OCI-LY1 (cell line): ENCODE data around the gene LCMT1.

Experiments
- EZH2 ChIP-seq: fragments of 200-600 bp; sonication (generic), shearing (Covaris generic); IDR thresholded peaks from 2 replicates; pipeline ENCODE4 v1.8.0; 2017; ENCODE audit warnings: borderline replicate concordance, mixed run types, mild to moderate bottlenecking, antibody characterized with exemption, low read length, moderate library complexity, mixed read lengths
- TF ChIP-seq, protein P1 (sequence below): fragments of 200-600 bp; sonication (generic), shearing (Covaris generic); IDR thresholded peaks from 2 replicates; pipeline ENCODE4 v1.5.1; 2017; ENCODE audit warnings: mild to moderate bottlenecking, antibody characterized with exemption, low read length, moderate library complexity, mixed read lengths

- no peak for TF ChIP-seq EZH2
- TF ChIP-seq, protein P1, sequence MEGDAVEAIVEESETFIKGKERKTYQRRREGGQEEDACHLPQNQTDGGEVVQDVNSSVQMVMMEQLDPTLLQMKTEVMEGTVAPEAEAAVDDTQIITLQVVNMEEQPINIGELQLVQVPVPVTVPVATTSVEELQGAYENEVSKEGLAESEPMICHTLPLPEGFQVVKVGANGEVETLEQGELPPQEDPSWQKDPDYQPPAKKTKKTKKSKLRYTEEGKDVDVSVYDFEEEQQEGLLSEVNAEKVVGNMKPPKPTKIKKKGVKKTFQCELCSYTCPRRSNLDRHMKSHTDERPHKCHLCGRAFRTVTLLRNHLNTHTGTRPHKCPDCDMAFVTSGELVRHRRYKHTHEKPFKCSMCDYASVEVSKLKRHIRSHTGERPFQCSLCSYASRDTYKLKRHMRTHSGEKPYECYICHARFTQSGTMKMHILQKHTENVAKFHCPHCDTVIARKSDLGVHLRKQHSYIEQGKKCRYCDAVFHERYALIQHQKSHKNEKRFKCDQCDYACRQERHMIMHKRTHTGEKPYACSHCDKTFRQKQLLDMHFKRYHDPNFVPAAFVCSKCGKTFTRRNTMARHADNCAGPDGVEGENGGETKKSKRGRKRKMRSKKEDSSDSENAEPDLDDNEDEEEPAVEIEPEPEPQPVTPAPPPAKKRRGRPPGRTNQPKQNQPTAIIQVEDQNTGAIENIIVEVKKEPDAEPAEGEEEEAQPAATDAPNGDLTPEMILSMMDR, result no peak
These were observed 48.4 kb upstream of the LCMT1 start for GRCh38 chr16:25063102-25063501.
